ENCODE data around the gene ENO2.
"Not testable (repeated sequence)": the region's sequence is repeated elsewhere in the genome, so short reads cannot be mapped to it uniquely, and the experiment has no call there.

The ENO2 gene

DNA sequence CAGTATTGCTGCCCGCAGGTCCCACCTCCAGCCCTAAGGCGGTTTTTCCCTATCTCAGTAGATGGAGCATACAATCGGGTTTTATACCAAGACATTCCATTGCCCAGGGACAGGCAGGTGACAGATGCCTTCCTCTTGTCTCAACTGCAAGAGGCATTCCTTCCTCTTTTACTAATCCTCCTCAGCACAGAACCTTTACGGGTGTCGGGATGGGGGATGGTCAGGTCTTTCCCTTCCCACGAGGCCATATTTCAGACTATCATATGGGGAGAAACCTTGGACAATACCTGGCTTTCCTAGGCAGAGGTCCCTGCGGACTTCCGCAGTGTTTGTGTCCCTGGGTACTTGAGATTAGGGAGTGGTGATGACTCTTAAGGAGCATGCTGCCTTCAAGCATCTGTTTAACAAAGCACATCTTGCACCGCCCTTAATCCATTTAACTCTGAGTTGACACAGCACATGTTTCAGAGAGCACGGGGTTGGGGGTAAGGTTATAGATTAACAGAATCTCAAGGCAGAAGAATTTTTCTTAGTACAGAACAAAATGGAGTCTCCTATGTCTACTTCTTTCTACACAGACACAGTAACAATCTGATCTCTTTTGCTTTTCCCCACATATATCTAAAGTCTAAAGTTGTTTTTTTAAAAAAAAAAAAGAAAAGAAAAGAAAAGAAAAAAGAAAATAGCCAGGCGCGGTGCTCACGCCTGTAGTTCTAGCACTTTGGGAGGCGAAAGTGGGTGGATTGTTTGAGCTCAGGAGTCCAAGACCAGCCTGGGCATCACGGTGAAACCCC is 28.0 kb upstream of the ENO2 start:
- not testable (repeated sequence) for DNase-seq

DNA sequence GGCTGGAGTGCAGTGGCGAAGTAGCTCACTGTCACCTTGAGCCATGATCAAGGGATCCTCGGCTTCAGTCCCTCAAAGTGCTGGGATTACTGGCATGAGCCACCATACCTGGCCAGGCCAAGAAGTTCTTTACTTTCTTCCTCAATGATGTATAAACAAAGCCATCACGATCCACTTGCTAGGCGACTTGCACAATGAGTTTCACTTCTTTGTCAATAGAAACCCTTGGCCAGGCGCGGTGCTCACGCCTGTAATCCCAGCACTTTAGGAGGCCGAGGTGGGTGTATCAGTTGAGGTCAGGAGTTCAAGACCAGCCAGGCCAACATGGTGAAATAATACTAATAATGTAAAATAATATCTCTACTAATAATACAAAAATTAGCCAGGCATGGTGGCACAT is 26.9 kb upstream of the ENO2 start:
- DNase-seq = no peak

DNA sequence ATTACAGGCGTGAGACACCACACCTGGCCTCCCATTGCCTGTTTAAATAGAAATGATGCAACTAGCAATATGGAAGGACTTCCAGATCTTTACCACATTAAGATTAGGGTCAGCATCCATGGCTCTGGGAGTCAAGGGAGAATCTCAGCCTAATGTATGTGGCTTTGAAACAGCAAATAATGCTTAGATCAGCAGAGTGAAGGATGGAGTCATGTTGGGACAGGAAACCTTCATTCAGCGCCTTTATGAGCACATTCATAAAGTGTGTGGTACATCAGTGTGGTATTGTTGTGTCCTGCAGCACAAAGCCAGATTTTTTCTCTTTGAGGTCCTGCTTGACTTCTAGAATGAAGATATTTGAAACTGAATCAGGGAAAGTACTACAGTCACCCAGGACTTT is 26.0 kb upstream of the ENO2 start:
- DNase-seq = no peak

DNA sequence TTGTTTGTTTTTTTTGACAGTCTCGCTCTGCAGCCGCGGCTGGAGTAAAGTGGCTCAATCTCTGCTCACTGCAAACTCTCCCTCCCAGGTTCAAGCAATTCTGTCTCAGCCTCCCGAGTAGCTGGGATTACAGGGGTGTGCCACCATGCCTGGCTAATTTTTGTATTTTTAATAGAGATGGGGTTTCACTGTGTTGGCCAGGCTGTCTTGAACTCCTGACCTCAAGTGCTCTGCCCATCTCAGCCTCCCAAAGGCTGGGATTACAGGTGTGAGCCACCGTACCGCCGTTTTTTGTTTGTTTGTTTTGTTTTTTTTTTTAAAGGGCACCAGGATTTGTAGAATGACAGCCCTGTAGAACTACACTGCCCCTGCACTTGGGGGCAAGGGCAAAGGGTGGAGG is 25.6 kb upstream of the ENO2 start:
- DNase-seq = not testable (repeated sequence)

DNA sequence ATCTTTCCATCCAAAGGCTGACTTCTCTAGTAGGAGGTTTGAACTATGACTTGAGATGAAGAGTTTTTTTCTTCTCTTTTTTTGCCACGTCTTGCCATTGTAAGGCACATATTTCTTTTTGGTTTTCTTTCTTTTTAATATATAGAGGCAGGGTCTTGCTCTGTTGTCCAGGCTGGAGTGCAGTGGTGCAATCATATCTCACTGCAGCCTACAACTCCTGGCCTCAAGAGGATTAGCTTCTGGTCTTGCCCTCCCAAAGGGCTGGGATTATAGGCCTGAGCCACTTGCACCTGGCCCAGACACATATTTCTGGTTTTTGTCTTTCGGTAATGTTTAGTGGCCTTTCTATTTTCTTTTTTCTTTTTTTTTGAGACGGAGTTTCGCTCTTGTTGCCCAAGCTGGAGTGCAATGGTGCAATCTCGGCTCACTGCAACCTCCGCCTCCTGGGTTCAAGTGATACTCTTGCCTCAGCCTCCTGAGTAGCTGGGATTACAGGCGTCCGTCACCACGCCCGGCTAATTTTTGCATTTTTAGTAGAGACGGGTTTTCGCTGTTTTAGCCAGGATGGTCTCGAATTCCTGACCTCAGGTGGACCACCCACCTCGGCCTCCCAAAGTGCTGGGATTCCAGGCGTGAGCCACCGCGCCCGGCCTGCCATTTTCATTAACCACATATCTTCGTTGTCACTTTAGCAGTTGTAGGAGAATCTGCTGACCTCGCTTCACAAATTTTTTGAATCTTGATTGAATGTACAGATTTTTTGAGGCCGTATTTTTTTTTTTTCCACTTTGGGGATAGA is 24.4 kb upstream of the ENO2 start:
- DNase-seq = not testable (repeated sequence)

DNA sequence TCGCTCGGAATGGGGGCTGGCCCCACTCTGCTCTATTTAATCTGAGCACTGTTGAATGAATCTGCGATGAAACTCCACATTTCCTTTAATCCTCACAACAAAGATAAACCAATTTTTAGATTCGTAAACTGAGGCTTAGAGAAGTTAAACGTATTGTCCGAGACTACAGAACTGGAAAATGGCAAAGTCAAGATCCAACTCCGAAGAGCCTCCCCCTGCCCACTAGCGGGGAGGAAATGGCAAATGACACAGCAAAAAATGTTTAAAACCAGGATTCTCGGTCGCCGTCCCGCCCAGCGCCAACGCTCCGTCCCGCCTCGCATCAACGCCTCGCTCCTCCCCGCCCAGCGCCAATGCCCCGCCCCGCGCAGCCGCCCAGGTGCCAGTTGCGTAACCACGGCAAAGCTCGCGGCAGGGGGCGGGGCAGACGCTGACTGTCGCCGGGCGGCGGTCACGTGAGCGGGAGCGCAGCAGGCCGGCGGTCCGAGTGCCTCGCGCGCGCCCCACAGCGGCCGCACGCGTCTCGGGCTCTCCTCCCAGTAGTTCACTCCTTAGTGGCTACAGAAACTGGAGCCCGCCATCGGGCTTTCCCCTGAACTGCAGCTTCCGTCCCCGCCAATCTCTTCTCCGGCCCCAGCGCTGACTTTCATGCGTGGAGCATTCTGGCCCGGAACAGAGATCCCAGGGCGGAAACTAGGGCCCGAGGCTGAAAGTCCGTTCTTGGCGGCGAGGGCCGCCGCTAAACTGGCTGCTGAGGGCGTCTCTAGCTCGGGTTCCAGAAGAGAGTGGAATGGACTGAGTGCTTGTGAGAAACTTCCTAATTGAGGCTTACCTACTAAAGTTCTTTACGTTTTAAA is 23.4 kb upstream of the ENO2 start:
- peak; percentile 97 for DNase-seq

DNA sequence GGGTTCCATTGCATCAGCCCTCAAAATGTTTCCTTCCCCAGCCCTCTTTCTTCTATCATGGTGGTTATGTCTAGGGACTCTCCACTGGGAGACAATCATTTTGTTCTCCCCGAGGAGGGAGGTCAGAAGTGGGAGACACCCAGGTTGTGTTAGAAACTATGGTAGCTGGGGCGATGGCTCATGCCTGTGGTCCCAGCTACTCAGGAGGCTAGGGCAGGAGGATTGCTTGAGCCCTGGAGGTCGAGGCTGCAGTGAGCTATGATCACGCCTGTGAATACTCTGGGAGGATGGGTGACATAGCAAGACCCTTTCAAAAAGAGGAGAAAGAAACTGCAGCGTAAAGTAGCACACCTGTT is 22.8 kb upstream of the ENO2 start:
- no peak for DNase-seq

DNA sequence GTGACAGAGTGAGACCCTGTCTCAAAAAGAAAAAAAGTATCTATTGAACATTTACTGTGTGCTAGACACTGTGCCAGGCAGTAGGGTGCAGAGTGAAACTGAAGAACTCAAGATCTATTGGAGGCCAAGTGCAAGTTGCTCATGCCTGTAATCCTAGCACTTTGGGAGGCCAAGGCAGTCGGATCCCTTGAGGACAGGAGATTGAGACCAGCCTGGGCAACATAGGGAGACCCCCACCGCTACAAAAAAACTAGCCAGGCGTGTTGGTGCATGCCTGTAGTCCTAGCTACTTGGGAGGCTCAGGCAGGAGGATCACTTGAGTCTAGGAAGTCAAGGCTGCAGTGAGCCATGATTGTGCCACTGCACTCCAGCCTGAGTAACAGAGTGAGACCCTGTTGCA is 21.7 kb upstream of the ENO2 start:
- not testable (repeated sequence) for DNase-seq

DNA sequence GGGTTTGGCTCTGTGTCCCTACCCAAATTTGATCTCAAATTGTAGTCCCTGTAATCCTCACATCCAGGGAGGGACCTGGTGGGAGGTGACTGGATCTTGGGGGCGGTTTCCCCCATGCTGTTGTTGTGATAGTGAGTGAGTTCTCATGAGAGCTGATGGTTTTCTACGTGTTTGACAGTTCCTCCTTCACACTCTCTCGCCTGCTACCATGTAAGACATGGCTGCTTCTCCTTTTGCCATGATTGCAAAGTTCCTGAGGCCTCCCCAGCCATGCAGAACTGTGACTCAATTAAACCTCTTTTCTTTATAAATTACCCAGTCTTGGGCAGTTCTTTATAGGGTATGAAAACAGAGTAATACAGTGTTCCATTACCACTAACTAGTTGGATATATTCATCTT is 20.1 kb upstream of the ENO2 start:
- no peak for DNase-seq

DNA sequence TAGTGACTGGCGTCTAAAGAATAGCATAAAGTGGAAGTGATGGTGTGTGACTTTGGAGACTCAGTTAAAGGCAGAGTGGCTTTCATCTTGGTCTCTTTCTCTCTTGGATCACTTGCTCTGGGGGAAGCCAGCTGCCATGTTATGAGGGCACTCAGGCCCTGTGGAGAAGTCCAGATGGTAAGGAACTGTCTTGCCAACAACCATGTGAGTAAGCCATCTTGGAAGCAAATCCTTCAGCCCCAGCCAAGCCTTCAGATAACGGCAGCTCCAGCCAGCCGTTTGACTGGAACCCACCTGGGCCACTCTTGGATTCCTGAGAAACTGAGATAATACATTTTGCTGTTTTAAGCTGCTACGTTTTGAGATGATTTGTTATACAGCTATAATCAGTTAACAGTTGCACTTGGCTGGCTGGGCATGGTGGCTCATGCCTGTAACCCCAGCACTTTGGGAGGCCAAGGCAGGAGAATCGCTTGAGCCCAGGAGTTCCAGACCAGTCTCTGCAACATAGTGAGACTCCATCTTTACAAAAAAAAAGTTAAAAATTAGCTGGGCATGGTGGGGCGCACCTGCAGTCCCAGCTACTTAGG is 17.4 kb upstream of the ENO2 start:
- DNase-seq = no peak

DNA sequence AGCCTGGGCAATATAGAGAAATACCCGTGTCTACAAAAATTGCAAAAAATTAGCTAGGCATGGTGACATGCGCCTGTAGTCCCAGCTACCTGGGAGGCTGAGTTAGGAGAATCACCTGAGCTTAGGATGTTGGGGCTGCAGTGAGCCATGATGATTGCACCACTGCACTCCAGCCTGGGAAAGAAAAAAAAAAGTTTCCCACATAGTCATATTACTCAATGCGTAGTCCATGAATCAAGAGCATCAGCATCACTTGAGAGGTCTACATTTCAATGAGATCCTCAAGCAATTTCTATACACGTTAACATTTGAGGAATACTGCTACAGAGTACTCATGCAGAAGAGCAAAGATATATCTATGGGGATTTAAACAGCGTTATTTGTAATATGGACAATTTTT is 15.0 kb upstream of the ENO2 start:
- DNase-seq = no peak

DNA sequence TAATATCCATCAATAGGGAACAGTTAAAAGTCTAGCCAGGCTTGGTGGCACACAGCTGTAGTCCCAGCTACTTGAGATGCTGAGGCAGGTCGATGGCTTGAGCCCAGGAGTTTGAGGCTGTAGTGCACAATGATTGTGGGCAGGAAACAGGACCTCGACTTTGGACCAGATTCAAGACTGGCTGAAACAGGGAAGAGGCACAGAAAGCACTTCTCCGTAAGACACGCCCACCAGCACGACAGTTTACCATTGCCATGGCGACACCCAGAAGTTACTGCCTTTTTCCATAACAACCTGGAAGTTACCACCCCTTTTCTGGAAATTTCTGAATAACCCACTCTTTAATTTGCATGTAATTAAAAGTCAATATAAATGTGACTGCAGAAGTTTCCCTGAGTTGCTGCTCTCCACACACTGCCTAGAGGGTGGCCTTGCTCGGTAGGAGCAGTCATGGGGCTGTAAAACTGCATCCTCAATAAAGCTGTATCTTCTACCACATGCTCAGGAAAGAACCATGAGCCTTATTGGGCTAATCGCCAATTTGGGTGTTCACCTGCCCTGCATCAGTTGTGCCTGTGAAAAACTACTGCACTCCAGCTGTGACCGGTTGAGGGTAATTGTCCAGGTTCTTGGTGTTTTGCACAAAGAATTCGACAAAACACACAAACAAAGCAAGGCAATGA is 14.4 kb upstream of the ENO2 start:
- no peak for DNase-seq

DNA sequence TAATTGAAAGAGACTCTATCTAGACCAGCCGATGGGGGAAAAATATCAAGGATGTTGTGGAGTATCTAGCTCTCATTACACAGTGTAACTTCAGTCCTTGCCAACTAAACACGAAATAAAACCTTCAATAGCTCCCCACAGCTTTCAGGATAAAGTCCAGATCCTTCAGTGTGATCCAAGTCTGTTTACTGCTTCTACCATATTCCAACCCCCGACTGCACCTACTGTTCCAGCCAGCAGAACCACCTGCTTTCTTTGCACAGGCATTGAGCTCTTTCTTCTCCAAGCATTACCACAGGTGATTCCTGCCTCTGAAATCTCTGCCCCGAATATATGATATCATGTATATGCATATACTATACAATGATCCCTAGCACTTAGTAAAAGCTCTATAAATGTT is 11.9 kb upstream of the ENO2 start:
- no peak for DNase-seq

DNA sequence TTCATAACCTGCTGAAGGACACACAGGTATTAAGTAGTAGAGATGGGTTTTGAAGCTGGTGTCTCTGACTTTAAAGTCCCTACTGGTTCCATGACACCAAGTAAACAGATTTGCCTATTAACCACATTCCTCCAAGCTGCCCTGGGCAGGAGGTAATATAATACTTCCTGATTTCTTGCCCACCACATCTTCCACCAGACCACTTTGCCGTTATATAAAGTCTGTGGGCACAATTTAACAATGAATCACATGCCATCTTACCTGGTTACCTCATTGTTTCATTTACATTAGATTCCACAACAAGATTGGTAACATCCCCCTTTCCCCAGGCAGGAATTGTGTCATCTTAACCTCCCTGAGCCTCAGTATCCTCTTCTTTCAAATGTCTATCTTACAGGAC is 10.7 kb upstream of the ENO2 start:
- no peak for DNase-seq

DNA sequence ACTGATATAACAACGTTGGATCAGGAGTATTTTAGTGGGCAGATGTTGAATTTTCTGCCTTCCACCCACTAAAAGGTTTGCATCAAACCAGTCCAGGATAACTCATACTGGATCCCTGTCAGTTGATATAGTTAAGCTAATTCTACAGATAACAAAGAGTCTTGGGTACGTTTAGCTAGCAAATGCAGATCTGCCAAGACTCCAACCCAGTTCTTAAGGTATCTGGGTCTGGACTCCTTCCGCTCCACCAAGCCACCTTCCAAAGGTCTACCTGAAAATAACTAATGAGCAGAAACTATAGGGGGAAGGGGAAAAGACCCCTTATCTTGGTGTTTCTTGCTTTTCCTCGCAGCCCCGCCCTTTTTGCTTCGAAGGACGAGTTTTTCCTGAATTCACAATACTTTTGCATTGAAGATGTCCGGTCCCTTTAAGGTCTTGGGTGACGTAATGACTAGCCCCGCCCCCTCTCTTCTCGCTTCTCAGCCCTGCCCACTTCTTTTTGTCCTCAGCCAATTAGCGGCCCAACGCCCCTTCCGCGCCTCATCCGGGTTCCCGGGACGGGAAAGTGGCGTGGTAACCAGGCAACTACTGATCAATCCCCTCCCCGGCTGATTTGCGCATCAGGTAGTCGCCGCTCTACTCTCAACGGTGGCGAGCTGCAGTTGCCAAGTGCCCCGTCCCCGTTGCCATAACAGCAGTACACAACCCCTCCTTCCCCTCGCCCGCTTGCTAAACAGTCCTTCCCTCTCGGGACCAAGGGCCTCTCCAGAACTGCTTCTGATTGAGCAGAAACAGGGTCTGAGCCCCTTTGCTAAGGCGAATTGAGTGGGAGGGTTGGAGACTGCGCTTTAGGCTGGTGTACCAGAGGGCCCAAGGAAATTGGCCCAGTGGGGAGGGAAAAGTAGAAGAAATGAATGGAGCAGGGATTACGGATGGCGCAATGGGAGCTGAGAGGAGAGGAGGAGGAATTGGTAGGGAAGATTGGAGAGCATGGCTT is 9.8 kb upstream of the ENO2 start, which contains the start of gene LRRC23:
Gene LRRC23, plus strand, starts transcription at position 543 of the 997 bp plus-strand sequence. CDS start 812 bp downstream, outside the sequence.
- DNase-seq = peak; percentile 98

DNA sequence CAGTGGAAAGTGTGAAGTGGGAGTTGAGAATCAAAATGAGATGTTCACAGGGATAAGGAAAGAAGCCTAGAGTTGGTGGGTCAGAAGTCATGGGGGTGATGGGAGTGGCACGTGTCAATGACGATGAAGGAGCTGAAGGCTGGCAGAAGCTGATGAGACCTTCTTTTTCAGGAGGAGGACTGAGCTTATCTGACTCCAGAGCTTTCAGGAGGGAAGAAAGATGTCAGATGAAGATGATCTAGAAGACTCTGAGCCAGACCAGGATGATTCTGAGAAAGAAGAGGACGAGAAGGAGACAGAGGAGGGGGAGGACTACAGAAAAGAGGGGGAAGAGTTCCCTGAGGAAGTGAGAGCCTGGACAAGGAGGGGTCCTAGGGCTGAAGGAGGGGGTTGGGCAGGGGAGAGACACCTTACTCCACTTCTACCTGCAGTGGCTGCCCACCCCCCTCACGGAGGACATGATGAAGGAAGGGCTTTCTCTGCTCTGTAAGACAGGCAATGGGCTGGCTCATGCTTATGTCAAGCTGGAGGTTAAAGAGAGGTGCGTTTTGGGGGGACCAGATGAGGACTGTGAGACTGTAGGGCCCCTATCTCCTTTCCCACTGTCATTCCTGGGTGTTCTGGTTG is 8.9 kb upstream of the ENO2 start:
- no peak for DNase-seq

DNA sequence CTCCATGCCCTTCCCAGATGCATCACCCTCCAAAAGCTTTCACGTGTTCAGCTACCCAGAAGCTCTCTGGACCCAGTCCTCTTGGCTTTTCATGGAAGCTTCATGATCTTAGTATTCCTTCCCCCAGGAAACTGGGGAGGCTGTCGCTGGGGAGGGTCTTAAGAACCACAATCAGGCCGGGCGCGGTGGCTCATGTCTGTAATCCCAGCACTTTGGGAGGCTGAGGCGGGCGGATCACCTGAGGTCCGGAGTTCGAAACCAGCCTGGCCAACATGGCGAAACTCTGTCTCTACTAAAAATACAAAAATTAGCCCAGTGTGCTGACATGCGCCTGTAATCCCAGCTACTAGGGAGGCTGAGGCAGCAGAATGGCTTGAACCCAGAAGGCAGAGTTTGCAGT is 6.2 kb upstream of the ENO2 start:
- not testable (repeated sequence) for DNase-seq

DNA sequence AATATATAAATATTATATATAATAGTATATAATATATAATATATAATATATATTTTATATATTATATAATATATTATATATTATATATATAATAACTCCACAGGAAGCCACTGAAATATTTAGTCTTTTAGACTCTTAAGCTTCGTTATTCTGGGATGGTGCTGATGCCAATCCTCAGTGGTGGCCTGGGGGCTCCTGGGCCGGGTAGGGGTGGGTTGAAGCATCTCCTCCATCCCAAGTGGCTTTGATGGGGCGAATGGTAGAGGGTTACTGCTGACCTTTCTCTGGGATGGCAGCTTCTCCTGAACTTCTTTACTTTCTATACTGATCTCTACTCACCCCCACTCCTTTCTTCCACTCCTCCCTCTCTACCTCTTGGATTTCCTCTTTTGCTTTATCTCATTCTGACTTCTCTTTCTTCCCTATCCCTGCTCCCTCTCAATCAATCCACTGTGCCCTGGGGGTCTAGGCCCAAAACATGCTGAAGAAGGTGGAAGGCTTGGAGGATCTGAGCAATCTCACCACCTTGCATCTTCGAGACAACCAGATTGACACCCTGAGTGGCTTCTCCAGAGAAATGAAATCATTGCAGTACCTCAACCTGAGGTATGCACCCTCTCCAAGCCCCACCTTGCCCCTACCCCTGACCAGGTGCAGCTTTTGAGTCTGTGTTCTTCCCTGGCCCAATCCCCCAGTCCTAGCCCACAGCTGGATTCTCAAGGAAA is 4.8 kb upstream of the ENO2 start:
- no peak for DNase-seq

DNA sequence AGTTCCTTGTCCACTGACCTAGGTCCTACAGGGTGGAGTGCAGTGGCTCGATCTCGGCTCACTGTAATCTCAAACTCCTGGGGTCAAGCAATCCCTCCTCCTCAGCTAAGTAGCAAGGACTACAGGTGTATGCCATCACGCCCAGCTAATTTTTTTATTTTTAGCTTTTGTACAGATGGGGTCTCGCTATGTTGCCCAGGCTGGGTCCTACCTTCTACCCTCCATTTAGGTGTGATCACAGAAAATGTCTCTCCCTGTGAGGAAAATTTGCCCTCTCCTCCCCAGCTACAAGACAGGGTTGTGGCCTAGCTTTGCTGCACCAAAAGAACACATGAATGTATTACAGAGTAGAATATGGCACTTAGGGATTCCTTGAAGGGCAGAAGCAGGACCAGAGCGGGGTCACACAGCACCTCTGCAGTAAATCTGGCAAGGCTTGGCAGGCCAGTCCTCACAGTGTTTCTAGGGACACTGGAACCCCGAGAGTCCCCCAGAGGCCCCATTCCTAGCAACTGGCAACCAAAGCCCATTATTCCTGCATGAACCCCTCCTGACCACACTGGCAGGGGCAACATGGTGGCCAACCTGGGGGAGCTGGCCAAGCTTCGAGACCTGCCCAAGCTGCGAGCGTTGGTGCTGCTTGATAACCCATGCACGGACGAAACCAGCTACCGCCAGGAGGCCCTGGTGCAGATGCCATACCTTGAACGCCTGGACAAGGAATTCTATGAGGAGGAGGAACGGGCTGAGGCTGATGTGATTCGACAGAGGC is 2.0 kb upstream of the ENO2 start:
- no peak for DNase-seq
